ENCODE measurements around the gene GLRX.

The GLRX gene

GRCh38 chr5:95779611-95780010, 42.9 kb downstream of the GLRX start:
- DNase-seq, result no peak

GRCh38 chr5:95778713-95779436, 43.7 kb downstream of the GLRX start:
- DNase-seq, result no peak

GRCh38 chr5:95777441-95777840, 45.1 kb downstream of the GLRX start:
- no peak for DNase-seq

- no peak for DNase-seq
Measured at GRCh38 chr5:95773335-95774059, 49.0 kb downstream of the GLRX start.

GRCh38 chr5:95771892-95772291, 50.6 kb downstream of the GLRX start:
- no peak for DNase-seq

GRCh38 chr5:95770830-95771708, 51.5 kb downstream of the GLRX start:
- DNase-seq, result no peak

GRCh38 chr5:95768731-95769130, 53.8 kb downstream of the GLRX start:
- no peak for DNase-seq

- DNase-seq, result no peak
Measured at GRCh38 chr5:95763941-95764340, 58.6 kb downstream of the GLRX start.

All from T-helper 9 cell (primary cell).